ENCODE measurements around the gene SHLD2.
"Not testable (repeated sequence)": the region's sequence is repeated elsewhere in the genome, so short reads cannot be mapped to it uniquely, and the experiment has no call there.

Gene SHLD2

DNA sequence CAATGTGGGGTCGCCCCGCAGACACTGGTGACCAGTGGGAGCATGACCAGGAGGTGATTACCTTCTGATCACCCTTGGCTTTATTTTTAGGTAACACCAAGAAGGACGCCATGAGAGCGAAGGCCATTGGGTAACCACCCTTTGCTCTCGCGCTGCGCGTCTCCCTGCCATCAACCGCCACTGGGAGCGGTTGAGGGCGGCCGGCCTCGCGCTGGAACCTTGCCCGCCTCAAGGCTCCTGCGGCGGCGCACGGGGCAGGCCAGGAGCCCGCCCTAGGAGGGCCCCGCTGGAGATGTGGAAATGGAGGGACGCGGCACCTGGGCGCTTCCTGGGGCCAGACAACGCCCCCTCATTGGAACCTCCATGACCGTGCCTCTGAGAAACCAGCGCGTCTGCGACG, 127.8 kb downstream of the SHLD2 start:
- not testable (repeated sequence) for H3K9me3 ChIP-seq (ENCODE audit: severe bottlenecking); H3K27me3 ChIP-seq (ENCODE audit: insufficient read depth, low read depth, severe bottlenecking); H3K4me3 ChIP-seq (ENCODE audit: low read depth, low read length); DNase-seq; H3K36me3 ChIP-seq; H3K27ac ChIP-seq

DNA sequence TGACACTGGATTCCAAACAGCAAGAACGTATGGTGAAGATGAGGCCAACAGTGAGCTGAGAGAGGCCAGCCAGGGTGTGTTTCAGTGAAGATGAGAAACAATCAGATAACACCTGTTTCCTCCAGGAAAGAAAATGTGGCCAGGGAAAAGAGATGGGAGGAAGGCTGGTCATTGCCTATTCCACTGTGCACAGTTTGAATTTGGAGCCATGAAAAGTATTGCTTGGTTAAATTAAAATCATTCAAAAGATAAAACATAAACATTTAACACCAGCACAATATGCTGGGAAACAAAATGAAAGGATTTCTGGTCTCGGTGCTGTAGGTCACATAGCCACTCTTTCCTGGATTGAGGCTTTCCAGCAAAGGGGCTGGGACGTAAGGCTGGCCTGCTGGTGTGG, 130.1 kb downstream of the SHLD2 start, which contains the start of gene NUTM2A:
TSS of gene NUTM2A (plus strand) at position 301 of the 400 bp plus-strand sequence. CDS start 383 bp downstream, outside the sequence.
- not testable (repeated sequence) for H3K36me3 ChIP-seq; H3K4me3 ChIP-seq (ENCODE audit: low read depth, low read length); H3K9me3 ChIP-seq (ENCODE audit: severe bottlenecking); DNase-seq; H3K27ac ChIP-seq; H3K27me3 ChIP-seq (ENCODE audit: insufficient read depth, low read depth, severe bottlenecking)

DNA sequence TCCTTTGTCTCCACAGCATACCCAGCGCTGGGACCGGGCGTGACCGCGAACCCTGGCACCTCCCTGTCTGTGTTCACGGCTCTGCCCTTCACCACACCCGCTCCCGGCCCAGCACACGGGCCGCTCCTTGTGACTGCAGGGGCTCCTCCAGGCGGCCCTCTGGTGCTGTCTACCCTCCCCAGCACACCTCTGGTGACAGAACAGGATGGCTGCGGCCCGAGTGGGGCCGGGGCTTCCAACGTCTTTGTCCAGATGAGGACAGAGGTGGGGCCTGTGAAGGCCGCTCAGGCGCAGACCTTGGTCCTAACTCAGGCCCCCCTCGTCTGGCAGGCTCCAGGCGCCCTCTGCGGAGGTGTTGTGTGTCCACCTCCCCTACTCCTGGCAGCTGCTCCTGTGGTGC, 133.2 kb downstream of the SHLD2 start:
- H3K4me3 ChIP-seq (ENCODE audit: low read depth, low read length); H3K9me3 ChIP-seq (ENCODE audit: severe bottlenecking); DNase-seq; H3K27ac ChIP-seq; H3K27me3 ChIP-seq (ENCODE audit: insufficient read depth, low read depth, severe bottlenecking); H3K36me3 ChIP-seq: not testable (repeated sequence)

DNA sequence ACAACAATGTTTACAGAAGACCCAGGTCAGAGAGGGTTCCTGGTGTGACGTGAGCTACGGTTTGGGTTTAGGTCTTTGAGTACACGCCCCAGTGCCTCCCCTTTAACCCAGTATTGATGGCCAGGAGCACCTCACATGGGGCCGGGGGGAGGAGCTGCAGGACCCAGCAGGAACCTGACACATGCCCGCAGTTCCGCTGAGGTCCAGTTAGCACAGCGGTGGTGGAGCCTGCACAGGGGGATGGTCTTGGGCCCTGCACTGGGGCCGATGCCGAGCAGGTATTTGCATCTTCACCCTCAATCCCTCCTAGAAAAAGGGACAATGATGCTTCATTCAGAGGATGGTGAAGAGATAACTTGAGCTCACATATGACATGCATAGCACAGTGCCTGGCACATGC, 134.2 kb downstream of the SHLD2 start:
- not testable (repeated sequence) for DNase-seq; H3K9me3 ChIP-seq (ENCODE audit: severe bottlenecking); H3K27me3 ChIP-seq (ENCODE audit: insufficient read depth, low read depth, severe bottlenecking); H3K27ac ChIP-seq; H3K4me3 ChIP-seq (ENCODE audit: low read depth, low read length); H3K36me3 ChIP-seq

GRCh38 chr10:87234854-87235253, 139.8 kb downstream of the SHLD2 start:
- not testable (repeated sequence) for H3K27ac ChIP-seq; H3K36me3 ChIP-seq; H3K4me3 ChIP-seq (ENCODE audit: low read depth, low read length); DNase-seq; H3K9me3 ChIP-seq (ENCODE audit: severe bottlenecking); H3K27me3 ChIP-seq (ENCODE audit: insufficient read depth, low read depth, severe bottlenecking)

- not testable (repeated sequence) for H3K27me3 ChIP-seq (ENCODE audit: insufficient read depth, low read depth, severe bottlenecking); H3K27ac ChIP-seq; H3K9me3 ChIP-seq (ENCODE audit: severe bottlenecking); DNase-seq; H3K36me3 ChIP-seq; H3K4me3 ChIP-seq (ENCODE audit: low read depth, low read length)
These were observed 142.2 kb downstream of the SHLD2 start for GRCh38 chr10:87237244-87237643.

DNA sequence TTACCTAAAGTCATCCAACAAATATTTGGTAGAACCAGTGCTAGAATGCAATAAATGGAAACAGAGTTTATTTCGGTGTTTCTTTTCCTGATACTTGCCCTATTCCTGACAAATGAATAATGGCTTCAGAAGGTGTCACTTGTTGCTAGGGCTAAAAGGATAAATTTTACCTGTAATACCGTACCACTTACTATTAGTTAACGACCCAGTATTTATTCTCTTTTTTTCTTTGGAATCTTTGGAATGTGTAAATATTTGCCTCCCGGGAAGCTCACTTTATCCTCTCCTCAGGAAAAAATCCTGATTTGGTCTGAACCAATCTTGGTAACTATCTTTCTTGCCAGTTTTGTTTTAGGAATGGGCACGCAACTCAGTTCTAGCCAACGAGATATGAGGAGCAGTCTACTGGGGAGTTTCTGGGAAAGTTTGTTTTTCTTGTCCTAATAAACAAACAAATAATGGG, 144.4 kb downstream of the SHLD2 start:
- not testable (repeated sequence) for H3K4me3 ChIP-seq (ENCODE audit: low read depth, low read length); H3K27me3 ChIP-seq (ENCODE audit: insufficient read depth, low read depth, severe bottlenecking); DNase-seq

More for the DNA sequence above, 144.4 kb downstream of the SHLD2 start:
- H3K9me3 ChIP-seq (ENCODE audit: severe bottlenecking); H3K36me3 ChIP-seq; H3K27ac ChIP-seq: not testable (repeated sequence)

Data from WERI-Rb-1 (cell line).